WTC11 (cell line): ENCODE data around the gene CPAMD8. TPM values are rescaled to one million over a fixed set of nuclear protein-coding genes. Genes with fewer than 3 reads are reported as not detected.

Source experiments
- ATAC-seq: fragments of 200-7000 bp; cut with Tn5 transposase; 2 replicates; pipeline ENCODE4 v1.10.0; 2021; ENCODE audit warnings: mild to moderate bottlenecking, moderate library complexity
- CTCF ChIA-PET: fragments of 300-600 bp; sonication (Branson Sonifier 250); formaldehyde crosslinking; loops from one replicate; lab custom pipeline; 2021; ENCODE audit warnings: antibody characterized with exemption; lab: Charles Lee
- POLR2A ChIA-PET: fragments of 350-600 bp; sonication (Branson Sonifier 250); formaldehyde crosslinking; loops from one replicate; lab custom pipeline; 2021; ENCODE audit warnings: antibody characterized with exemption; lab: Charles Lee
- DNase-seq: peaks from one replicate; pipeline ENCODE4 v3.0.0; 2021; ENCODE audit warnings: low spot score
- H3K27ac Mint-ChIP-seq: 2 replicates; pipeline ENCODE4 v1.8.0; 2021; ENCODE audit warnings: mixed read lengths
- H3K27me3 Mint-ChIP-seq: 2 replicates; pipeline ENCODE4 v1.8.0; 2021; ENCODE audit warnings: low read depth, mild to moderate bottlenecking, moderate library complexity, mixed read lengths
- H3K36me3 Mint-ChIP-seq: 2 replicates; pipeline ENCODE4 v1.8.0; 2021; ENCODE audit warnings: mixed read lengths
- H3K4me1 Mint-ChIP-seq: 2 replicates; pipeline ENCODE4 v1.8.0; 2022; ENCODE audit warnings: mixed read lengths
- H3K4me3 Mint-ChIP-seq: 2 replicates; pipeline ENCODE4 v1.8.0; 2021; ENCODE audit warnings: mild to moderate bottlenecking, moderate library complexity, mixed read lengths
- H3K9me3 Mint-ChIP-seq: 2 replicates; pipeline ENCODE4 v1.8.0; 2021; ENCODE audit warnings: mixed read lengths
- ATF2 ChIP-seq: sonication (generic); formaldehyde crosslinking; IDR thresholded peaks from 2 replicates; pipeline ENCODE4 v1.8.1; 2022; ENCODE audit warnings: low read depth, missing genetic modification reagents, borderline replicate concordance
- CBFB ChIP-seq: sonication (generic); formaldehyde crosslinking; IDR thresholded peaks from 2 replicates; pipeline ENCODE4 v1.8.1; 2022; ENCODE audit warnings: mild to moderate bottlenecking, low read depth, missing genetic modification reagents
- CTCF ChIP-seq: fragments of 200-600 bp; IDR thresholded peaks from 2 replicates; pipeline ENCODE4 v1.8.0; 2022; ENCODE audit warnings: antibody characterized with exemption
- ETV6 ChIP-seq: sonication (generic); formaldehyde crosslinking; IDR thresholded peaks from 2 replicates; pipeline ENCODE4 v1.8.1; 2022; ENCODE audit warnings: mild to moderate bottlenecking, missing genetic modification reagents
- FOXK1 ChIP-seq: sonication (generic); formaldehyde crosslinking; IDR thresholded peaks from 2 replicates; pipeline ENCODE4 v1.8.0; 2022; ENCODE audit warnings: mild to moderate bottlenecking, moderate library complexity, missing genetic modification reagents
- GTF2I ChIP-seq: fragments of 250-450 bp; sonication (Bioruptor Pico); conservative IDR thresholded peaks from 2 replicates; pipeline ENCODE4 v1.4.0; 2021; ENCODE audit warnings: mild to moderate bottlenecking
- MYBL2 ChIP-seq: sonication (generic); formaldehyde crosslinking; IDR thresholded peaks from 2 replicates; pipeline ENCODE4 v1.8.1; 2023; ENCODE audit warnings: mild to moderate bottlenecking, moderate library complexity, missing genetic modification reagents
- SMAD3 ChIP-seq: sonication (generic); formaldehyde crosslinking; IDR thresholded peaks from 2 replicates; pipeline ENCODE4 v1.8.0; 2022; ENCODE audit warnings: missing genetic modification reagents, mild to moderate bottlenecking, borderline replicate concordance
- TCF7 ChIP-seq: sonication (generic); formaldehyde crosslinking; IDR thresholded peaks from 2 replicates; pipeline ENCODE4 v1.8.0; 2022; ENCODE audit warnings: mild to moderate bottlenecking, low read depth, missing genetic modification reagents, moderate library complexity
- TEAD4 ChIP-seq: sonication (generic); formaldehyde crosslinking; IDR thresholded peaks from 2 replicates; pipeline ENCODE4 v1.8.0; 2022; ENCODE audit warnings: mild to moderate bottlenecking, missing genetic modification reagents
- TP53 ChIP-seq: sonication (generic); formaldehyde crosslinking; IDR thresholded peaks from 2 replicates; pipeline ENCODE4 v1.8.1; 2023; ENCODE audit warnings: mild to moderate bottlenecking, missing genetic modification reagents
- ZNF138 ChIP-seq: sonication (generic); formaldehyde crosslinking; conservative IDR thresholded peaks from 2 replicates; pipeline ENCODE4 v1.8.1; 2022; ENCODE audit warnings: mild to moderate bottlenecking, moderate library complexity, missing genetic modification reagents
- ZNF281 ChIP-seq: sonication (generic); formaldehyde crosslinking; IDR thresholded peaks from 2 replicates; pipeline ENCODE4 v1.8.0; 2023; ENCODE audit warnings: mild to moderate bottlenecking, missing genetic modification reagents
- ZNF396 ChIP-seq: fragments of 250-450 bp; sonication (Bioruptor Pico); IDR thresholded peaks from 2 replicates; pipeline ENCODE4 v1.8.0; 2021; ENCODE audit warnings: mild to moderate bottlenecking, moderate library complexity, borderline replicate concordance
- ZNF423 ChIP-seq: fragments of 250-450 bp; sonication (Bioruptor Pico); IDR thresholded peaks from 2 replicates; pipeline ENCODE4 v2.1.2; 2022; ENCODE audit warnings: mild to moderate bottlenecking, moderate library complexity
- total RNA-seq: library from RNA; stranded (reverse); gene quantifications from 3 replicates; pipeline ENCODE4 v1.2.3, GENCODE V29; 2021
- TF ChIP-seq, protein P1 (sequence below): sonication (generic); formaldehyde crosslinking; IDR thresholded peaks from 2 replicates; pipeline ENCODE4 v1.8.0; 2022; ENCODE audit warnings: mild to moderate bottlenecking, missing genetic modification reagents
- TF ChIP-seq, protein P2 (sequence below): sonication (generic); formaldehyde crosslinking; IDR thresholded peaks from 2 replicates; pipeline ENCODE4 v1.8.1; 2023; ENCODE audit warnings: mild to moderate bottlenecking, missing genetic modification reagents, moderate library complexity
- TF ChIP-seq, protein P3 (sequence below): sonication (generic); formaldehyde crosslinking; IDR thresholded peaks from 2 replicates; pipeline ENCODE4 v1.8.0; 2022; ENCODE audit warnings: missing genetic modification reagents

CPAMD8 gene
- total RNA-seq, 1 experiment from 2014 or later, result 6.9 TPM

- ChIA-PET POLR2A (no interaction called here), CTCF (no interaction called here)
- Mint-ChIP-seq H3K9me3 (peaks cover 23% of the 10 kb centered on the region), H3K27me3 (peaks cover 3% of the 10 kb centered on the region; the same call in 1 of the 2 replicates), H3K4me3 (no peak overlapping the region), H3K27ac (no peak overlapping the region), H3K36me3 (peaks cover 8% of the 10 kb centered on the region), H3K4me1 (no peaks in the 10 kb centered on the region)
- no peak for ATAC-seq
- no peak for DNase-seq
- TF ChIP-seq ETV6 (CRISPR knock-in tag), result no peak
- TF ChIP-seq FOXK1, result no peak
- no peak for TF ChIP-seq SMAD3
- TF ChIP-seq, protein P1, sequence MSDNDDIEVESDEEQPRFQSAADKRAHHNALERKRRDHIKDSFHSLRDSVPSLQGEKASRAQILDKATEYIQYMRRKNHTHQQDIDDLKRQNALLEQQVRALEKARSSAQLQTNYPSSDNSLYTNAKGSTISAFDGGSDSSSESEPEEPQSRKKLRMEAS, result no peak
- TF ChIP-seq, protein P2, sequence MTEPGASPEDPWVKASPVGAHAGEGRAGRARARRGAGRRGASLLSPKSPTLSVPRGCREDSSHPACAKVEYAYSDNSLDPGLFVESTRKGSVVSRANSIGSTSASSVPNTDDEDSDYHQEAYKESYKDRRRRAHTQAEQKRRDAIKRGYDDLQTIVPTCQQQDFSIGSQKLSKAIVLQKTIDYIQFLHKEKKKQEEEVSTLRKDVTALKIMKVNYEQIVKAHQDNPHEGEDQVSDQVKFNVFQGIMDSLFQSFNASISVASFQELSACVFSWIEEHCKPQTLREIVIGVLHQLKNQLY (CRISPR knock-in tag), result no peak
- no peak for TF ChIP-seq ZNF423 (CRISPR knock-in tag)
- TF ChIP-seq CBFB (CRISPR knock-in tag), result no peak
- TF ChIP-seq TEAD4 (CRISPR knock-in tag), result no peak
- TF ChIP-seq TCF7 (CRISPR knock-in tag), result no peak
- TF ChIP-seq ZNF138, result no peak
- TF ChIP-seq, protein P3, sequence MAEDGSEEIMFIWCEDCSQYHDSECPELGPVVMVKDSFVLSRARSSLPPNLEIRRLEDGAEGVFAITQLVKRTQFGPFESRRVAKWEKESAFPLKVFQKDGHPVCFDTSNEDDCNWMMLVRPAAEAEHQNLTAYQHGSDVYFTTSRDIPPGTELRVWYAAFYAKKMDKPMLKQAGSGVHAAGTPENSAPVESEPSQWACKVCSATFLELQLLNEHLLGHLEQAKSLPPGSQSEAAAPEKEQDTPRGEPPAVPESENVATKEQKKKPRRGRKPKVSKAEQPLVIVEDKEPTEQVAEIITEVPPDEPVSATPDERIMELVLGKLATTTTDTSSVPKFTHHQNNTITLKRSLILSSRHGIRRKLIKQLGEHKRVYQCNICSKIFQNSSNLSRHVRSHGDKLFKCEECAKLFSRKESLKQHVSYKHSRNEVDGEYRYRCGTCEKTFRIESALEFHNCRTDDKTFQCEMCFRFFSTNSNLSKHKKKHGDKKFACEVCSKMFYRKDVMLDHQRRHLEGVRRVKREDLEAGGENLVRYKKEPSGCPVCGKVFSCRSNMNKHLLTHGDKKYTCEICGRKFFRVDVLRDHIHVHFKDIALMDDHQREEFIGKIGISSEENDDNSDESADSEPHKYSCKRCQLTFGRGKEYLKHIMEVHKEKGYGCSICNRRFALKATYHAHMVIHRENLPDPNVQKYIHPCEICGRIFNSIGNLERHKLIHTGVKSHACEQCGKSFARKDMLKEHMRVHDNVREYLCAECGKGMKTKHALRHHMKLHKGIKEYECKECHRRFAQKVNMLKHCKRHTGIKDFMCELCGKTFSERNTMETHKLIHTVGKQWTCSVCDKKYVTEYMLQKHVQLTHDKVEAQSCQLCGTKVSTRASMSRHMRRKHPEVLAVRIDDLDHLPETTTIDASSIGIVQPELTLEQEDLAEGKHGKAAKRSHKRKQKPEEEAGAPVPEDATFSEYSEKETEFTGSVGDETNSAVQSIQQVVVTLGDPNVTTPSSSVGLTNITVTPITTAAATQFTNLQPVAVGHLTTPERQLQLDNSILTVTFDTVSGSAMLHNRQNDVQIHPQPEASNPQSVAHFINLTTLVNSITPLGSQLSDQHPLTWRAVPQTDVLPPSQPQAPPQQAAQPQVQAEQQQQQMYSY (CRISPR knock-in tag), result no peak
- no peak for TF ChIP-seq TP53 (CRISPR knock-in tag)
- TF ChIP-seq ZNF281 (CRISPR knock-in tag), result no peak
- TF ChIP-seq CTCF, result no peak
These were observed 47.5 kb downstream of the CPAMD8 start for GRCh38 chr19:16978839-16979802.

- TF ChIP-seq GTF2I (CRISPR knock-in tag), result no peak
- no peak for TF ChIP-seq ATF2 (CRISPR knock-in tag)
- TF ChIP-seq ZNF396 (CRISPR knock-in tag), result no peak
- TF ChIP-seq MYBL2 (CRISPR knock-in tag), result no peak
- POLR2A ChIA-PET, result no interaction called here
- H3K27me3 Mint-ChIP-seq, result no peaks in the 10 kb centered on the region
- ATAC-seq (no peak), DNase-seq (no peak)
- CTCF ChIA-PET, result no interaction called here
- H3K4me3 Mint-ChIP-seq, result no peak overlapping the region
- no peaks in the 10 kb centered on the region for H3K4me1 Mint-ChIP-seq
- H3K27ac Mint-ChIP-seq, result no peak overlapping the region
- peaks cover 15% of the 10 kb centered on the region for H3K9me3 Mint-ChIP-seq
- H3K36me3 Mint-ChIP-seq, result no peaks in the 10 kb centered on the region
These were observed 48.5 kb downstream of the CPAMD8 start for GRCh38 chr19:16978156-16978555.
